HepG2 (cell line): ENCODE measurements around the gene SEPTIN10. TPM values are rescaled to one million over a fixed set of nuclear protein-coding genes. Genes with fewer than 3 reads are reported as not detected.
A peak's percentile ranks its signal among the peaks of the same experiment; 100 is the strongest.

Experiments used
- ATAC-seq: fragments of 200-7000 bp; cut with Tn5 transposase; 3 replicates; pipeline ENCODE4 v1.9.1; 2020; ENCODE audit warnings: mild to moderate bottlenecking, moderate library complexity
- BruUV-seq: library from RNA; stranded (reverse); fragments of 400-500 nt; replicated peaks from 2 replicates; lab custom pipeline; 2021; lab: Mats Ljungman, UMichigan
- CTCF ChIA-PET: fragments of 300-600 bp; formaldehyde crosslinking; extraction: SDS; loops from one replicate; lab custom pipeline; 2021; ENCODE audit warnings: low total read pairs, inconsistent platforms, low intra/inter-chr PET ratio; lab: Yijun Ruan, JAX
- POLR2A ChIA-PET: fragments of 350-600 bp; sonication (Branson Sonifier 250); formaldehyde crosslinking; loops from one replicate; lab custom pipeline; 2020; ENCODE audit warnings: antibody characterized with exemption, inconsistent platforms; lab: Yijun Ruan, JAX
- DNase-seq: peaks from one replicate; pipeline ENCODE4 v3.0.0-alpha.2; 2015; ENCODE audit warnings: low spot score
- FAIRE-seq: peaks from 3 replicates; lab custom pipeline; 2011; peaks lifted over from hg19 to GRCh38; lab: Jason Lieb, UNC
- H2AFZ ChIP-seq: one replicate; pipeline ENCODE4 v1.6.1; 2011; ENCODE audit warnings: low read length, inconsistent platforms
- H3K27ac ChIP-seq: fragments of 300-600 bp; 3 replicates; pipeline ENCODE4 v1.8.0; 2011; ENCODE audit warnings: mixed run types, mild to moderate bottlenecking, mixed read lengths, low read length, inconsistent platforms; ENCODE audit not compliant: insufficient read depth; ENCODE audit errors: extremely low read length
- H3K27me3 ChIP-seq, 2 experiments: fragments of 200-600 bp in 1 of 2; 2 replicates in 1 of 2; 3 replicates in 1 of 2; pipeline versions ENCODE4 v1.6.0 to v1.8.0; 2011; ENCODE audit warnings: low read length in 2 of 2, mild to moderate bottlenecking in 2 of 2, moderate library complexity in 2 of 2, inconsistent platforms in 1 of 2; ENCODE audit not compliant: insufficient read depth in 2 of 2, control insufficient read depth in 1 of 2
- H3K36me3 ChIP-seq, 2 experiments: fragments of 200-600 bp in 1 of 2; replicated peaks in 1 of 2; 2 replicates in 1 of 2; 3 replicates in 1 of 2; pipeline versions ENCODE4 v1.5.1 to v1.8.0; 2011; ENCODE audit warnings: low read length in 2 of 2, inconsistent platforms in 1 of 2; ENCODE audit not compliant: insufficient read depth in 2 of 2, control insufficient read depth in 1 of 2
- H3K4me1 ChIP-seq: 2 replicates; pipeline ENCODE4 v1.5.1; 2012; ENCODE audit warnings: low read length, inconsistent platforms; ENCODE audit not compliant: insufficient read depth
- H3K4me2 ChIP-seq: 2 replicates; pipeline ENCODE4 v1.6.0; 2011; ENCODE audit warnings: low read depth, low read length, inconsistent platforms
- H3K4me3 ChIP-seq, 3 experiments: fragments of 200-600 bp in 1 of 3; sonication (generic), shearing (Covaris generic) in 1 of 3; replicated peaks in 1 of 3; 2 replicates each; pipeline ENCODE4 v1.5.1; 2011 to 2016; ENCODE audit warnings: low read length in 3 of 3, inconsistent platforms in 2 of 3, low read depth in 2 of 3, mild to moderate bottlenecking in 2 of 3, control low read depth in 1 of 3, mixed read lengths in 1 of 3; ENCODE audit not compliant: insufficient read depth in 1 of 3
- H3K79me2 ChIP-seq: one replicate; pipeline ENCODE4 v1.6.1; 2011; ENCODE audit warnings: low read length, inconsistent platforms; ENCODE audit not compliant: insufficient read depth
- H3K9ac ChIP-seq: 2 replicates; pipeline ENCODE4 v1.6.0; 2011; ENCODE audit warnings: mild to moderate bottlenecking, low read depth, low read length, inconsistent platforms; ENCODE audit not compliant: insufficient read depth
- H3K9me3 ChIP-seq: 2 replicates; pipeline ENCODE4 v1.5.1; 2012; ENCODE audit warnings: mild to moderate bottlenecking, low read length
- H4K20me1 ChIP-seq: 2 replicates; pipeline ENCODE4 v1.6.0; 2011; ENCODE audit warnings: inconsistent platforms, mild to moderate bottlenecking, low read length, moderate library complexity; ENCODE audit not compliant: insufficient read depth
- ATF3 ChIP-seq: sonication (generic); formaldehyde crosslinking; IDR thresholded peaks from 2 replicates; pipeline ENCODE4 v1.4.0; 2020; ENCODE audit warnings: missing genetic modification reagents
- ATF4 ChIP-seq, 2 experiments: fragments of 450-650 bp in 1 of 2; sonication (generic) in 1 of 2; formaldehyde crosslinking; IDR thresholded peaks; 2 replicates each; pipeline versions ENCODE4 v1.5.0 to v1.8.0; 2020 to 2022; ENCODE audit warnings: mild to moderate bottlenecking in 1 of 2, missing genetic modification reagents in 1 of 2
- ATF7 ChIP-seq, 2 experiments: fragments of 450-650 bp in 1 of 2; sonication (generic) in 1 of 2; formaldehyde crosslinking in 1 of 2; IDR thresholded peaks; 2 replicates each; pipeline versions ENCODE4 v1.4.0 to v1.6.1; 2016 to 2020; ENCODE audit warnings: antibody characterized with exemption in 1 of 2, mild to moderate bottlenecking in 1 of 2, missing genetic modification reagents in 1 of 2
- CEBPB ChIP-seq: IDR thresholded peaks from 2 replicates; pipeline ENCODE4 v1.6.1; 2011; ENCODE audit warnings: low read depth, low read length, improper control_type of control experiment, borderline replicate concordance
- CEBPG ChIP-seq: IDR thresholded peaks from 2 replicates; pipeline ENCODE4 v1.6.1; 2016
- ETV5 ChIP-seq: IDR thresholded peaks from 2 replicates; pipeline ENCODE4 v1.6.1; 2018; ENCODE audit warnings: missing biosample characterization, missing genetic modification reagents, inconsistent platforms, borderline replicate concordance
- HOXA7 ChIP-seq: sonication (generic); formaldehyde crosslinking; IDR thresholded peaks from 2 replicates; pipeline ENCODE4 v1.8.1; 2022; ENCODE audit warnings: mild to moderate bottlenecking, missing genetic modification reagents, moderate library complexity
- SNAI1 ChIP-seq: sonication (generic); formaldehyde crosslinking; IDR thresholded peaks from 2 replicates; pipeline ENCODE4 v1.5.0; 2020; ENCODE audit warnings: mild to moderate bottlenecking, missing genetic modification reagents, borderline replicate concordance
- ZBTB33 ChIP-seq: sonication (generic); formaldehyde crosslinking; IDR thresholded peaks from 2 replicates; pipeline ENCODE4 v1.4.0; 2020; ENCODE audit warnings: missing genetic modification reagents
- ZBTB38 ChIP-seq: sonication (generic); formaldehyde crosslinking; IDR thresholded peaks from 2 replicates; pipeline ENCODE4 v1.5.1; 2020; ENCODE audit warnings: mild to moderate bottlenecking, missing genetic modification reagents
- ZNF205 ChIP-seq: IDR thresholded peaks from 2 replicates; pipeline ENCODE4 v1.6.1; 2018; ENCODE audit warnings: missing biosample characterization, missing genetic modification reagents
- ZNF207 ChIP-seq: fragments of 450-650 bp; IDR thresholded peaks from 2 replicates; pipeline ENCODE4 v1.6.1; 2016; ENCODE audit warnings: antibody characterized with exemption, borderline replicate concordance
- ZNF224 ChIP-seq: sonication (generic); formaldehyde crosslinking; IDR thresholded peaks from 2 replicates; pipeline ENCODE4 v1.5.0; 2020; ENCODE audit warnings: mild to moderate bottlenecking, missing genetic modification reagents
- ZNF225 ChIP-seq: sonication (generic); formaldehyde crosslinking; IDR thresholded peaks from 2 replicates; pipeline ENCODE4 v1.4.0; 2020; ENCODE audit warnings: mild to moderate bottlenecking, missing genetic modification reagents
- ZNF333 ChIP-seq: sonication (generic); formaldehyde crosslinking; IDR thresholded peaks from 2 replicates; pipeline ENCODE4 v1.4.0; 2020; ENCODE audit warnings: mild to moderate bottlenecking, missing genetic modification reagents, borderline replicate concordance
- ZNF44 ChIP-seq: sonication (generic); formaldehyde crosslinking; IDR thresholded peaks from 2 replicates; pipeline ENCODE4 v1.5.1; 2020; ENCODE audit warnings: mild to moderate bottlenecking, missing genetic modification reagents
- ZNF773 ChIP-seq: sonication (generic); formaldehyde crosslinking; IDR thresholded peaks from 2 replicates; pipeline ENCODE4 v1.4.0; 2020; ENCODE audit warnings: missing genetic modification reagents, borderline replicate concordance
- ZNF891 ChIP-seq: sonication (generic); formaldehyde crosslinking; IDR thresholded peaks from 2 replicates; pipeline ENCODE4 v1.5.0; 2020; ENCODE audit warnings: mild to moderate bottlenecking, missing genetic modification reagents
- WGBS: methylation state at CpG from one replicate; pipeline ENCODE4 v1.1.6; 2017; ENCODE audit warnings: low lambda C conversion rate; 5-methylcytosine and 5-hydroxymethylcytosine counted together
- in situ Hi-C: cut with HindIII; loops from 2 replicates; pipeline ENCODE4 v1.10.0; 2017; ENCODE audit warnings: low pct_unique_long_range_greater_than_20kb; ENCODE audit not compliant: extremely low pct_ligation_motif_present
- intact Hi-C: fragments of 100-400 bp; cut with micrococcal nuclease; formaldehyde crosslinking; loops from one replicate; pipeline ENCODE4 v1.10.0; 2022; ENCODE audit not compliant: unreplicated experiment
- polyA plus RNA-seq, 8 experiments: library from polyadenylated mRNA; depleted of rRNA in 3 of 8; stranded (reverse) in 7 of 8; unstranded in 1 of 8; fragments of >200 nt; fragmentation: Illumina TruSeq in 4 of 8; extraction: Trizol in 4 of 8; gene quantifications; 2 replicates each; pipeline versions ENCODE4 v1.2.1 to v1.2.3, GENCODE V29; 2011 to 2016; ENCODE audit warnings: low read depth in 4 of 8, missing spikeins in 1 of 8, mixed read lengths in 1 of 8; ENCODE audit not compliant: insufficient read depth in 1 of 8
- total RNA-seq, 5 experiments: library from RNA; depleted of rRNA; stranded (reverse); fragments of >200 nt; fragmentation: Illumina TruSeq; extraction: Trizol; gene quantifications; 2 replicates each; pipeline ENCODE4 v1.2.3, GENCODE V29; 2016; ENCODE audit warnings: low read depth in 1 of 5

Gene SEPTIN10
- total and polyA plus RNA-seq, 2 of the 13 experiments (the other 11 are each of a cell fraction or from before 2014, with no cell fraction given) = 45.8 to 67.5 TPM

- TF ChIP-seq ZBTB33 (CRISPR knock-in tag) (peak; percentile 58; the same call in 1 of the 2 replicates), ZNF773 (CRISPR knock-in tag) (no peak), ZNF333 (CRISPR knock-in tag) (no peak)
Measured at GRCh38 chr2:109649736-109650695, 36.2 kb upstream of the SEPTIN10 start (continued).

GRCh38 chr2:109648041-109648527 lies 34.3 kb upstream of the SEPTIN10 start:
- Histone ChIP-seq H3K36me3 (no peaks in the 10 kb centered on the region), H3K79me2 (no peaks in the 10 kb centered on the region), H2AFZ (peak overlapping the region; percentile 50), H3K4me3 (no peak overlapping the region), H3K27me3 (no peaks in the 10 kb centered on the region), H3K9ac (0 out of 2 replicates have a peak overlapping the region, but pooled peaks have one; percentile 17), H3K27ac (peak overlapping the region; percentile 18), H3K4me1 (peaks cover 81% of the 10 kb centered on the region), H4K20me1 (no peaks in the 10 kb centered on the region), H3K9me3 (no peaks in the 10 kb centered on the region), H3K4me2 (peak overlapping the region; percentile 29)
- POLR2A ChIA-PET = interaction anchor here (1.0 to 2.6 kb wide), 4 partner anchors 16 to 43 kb away, joined by 3 to 11 read pairs (median 4); partner anchors contain the start of genes SEPTIN10 and SOWAHC
- FAIRE-seq (no peak), ATAC-seq (no peak), DNase-seq (no peak)
- 76% methylated on average over 8 of the region's 8 CpGs for WGBS
- no TSS peak for BruUV-seq
- CTCF ChIA-PET = no interaction called here
- in situ Hi-C loops = no loop called here
- intact Hi-C loops = no loop called here
- TF ChIP-seq ATF3 (CRISPR knock-in tag) (peak; percentile 85), HOXA7 (CRISPR knock-in tag) (no peak), ETV5 (CRISPR knock-in tag) (peak; percentile 24; the same call in 1 of the 2 replicates), SNAI1 (CRISPR knock-in tag) (no peak), ATF4 (CRISPR knock-in tag; IDR thresholded peaks at IDR 0.05) (peak; percentile 90 to 96), ZNF225 (CRISPR knock-in tag) (no peak), ZNF891 (CRISPR knock-in tag) (no peak), ZNF44 (no peak), ZBTB38 (CRISPR knock-in tag) (peak; percentile 38; the same call in 1 of the 2 replicates), ZNF224 (CRISPR knock-in tag) (peak; percentile 55; the same call in 1 of the 2 replicates), ATF7 (IDR thresholded peaks at IDR 0.05) (peak; percentile 74), ATF7 (CRISPR knock-in tag; IDR thresholded peaks at IDR 0.05) (no peak), CEBPB (peak; percentile 79), CEBPG (CRISPR knock-in tag) (peak; percentile 88), ZNF205 (no peak), ZNF207 (0 out of 2 replicates have a peak, but pooled peaks have one; percentile 42)
